SK-N-SH (cell line): Measurements from ENCODE around the gene WIPF2. TPM values are rescaled to one million over a fixed set of nuclear protein-coding genes. Genes with fewer than 3 reads are reported as not detected.

Source experiments
- CTCF ChIA-PET: fragments of 300-600, 350-600 bp; formaldehyde crosslinking; extraction: SDS; loops from one replicate; lab custom pipeline; 2021; lab: Yijun Ruan, JAX
- POLR2A ChIA-PET: fragments of 350-600 bp; sonication (Branson Sonifier 250); formaldehyde crosslinking; extraction: SDS; loops from one replicate; lab custom pipeline; 2020; ENCODE audit warnings: antibody characterized with exemption, inconsistent platforms; lab: Yijun Ruan, JAX
- DNase-seq: peaks from one replicate; pipeline ENCODE4 v3.0.0; 2012
- H2AFZ ChIP-seq: fragments of 200-600 bp; sonication (generic); 2 replicates; pipeline ENCODE4 v1.8.1; 2016; ENCODE audit warnings: antibody characterized with exemption, mild to moderate bottlenecking, low read depth
- H3F3A ChIP-seq: fragments of 200-600 bp; sonication (generic); replicated peaks from 2 replicates; pipeline ENCODE3; 2016; ENCODE audit warnings: antibody characterized with exemption, mild to moderate bottlenecking; ENCODE audit not compliant: insufficient read depth
- H3K27ac ChIP-seq, 2 experiments: fragments of 200-500 bp in 1 of 2; fragments of 200-600 bp in 1 of 2; sonication (Bioruptor generic) in 1 of 2; sonication (generic), shearing (Covaris generic) in 1 of 2; 2 replicates each; pipeline versions ENCODE4 v1.5.1 to v1.6.1; 2014 to 2016; ENCODE audit warnings: low read depth in 2 of 2, inconsistent platforms in 1 of 2, low read length in 1 of 2, mild to moderate bottlenecking in 1 of 2, mixed read lengths in 1 of 2
- H3K27me3 ChIP-seq: fragments of 200-600 bp; sonication (generic), shearing (Covaris generic); 2 replicates; pipeline ENCODE4 v1.6.1; 2016; ENCODE audit warnings: mixed run types; ENCODE audit not compliant: insufficient read depth
- H3K36me3 ChIP-seq, 2 experiments: fragments of 200-500 bp in 1 of 2; fragments of 200-600 bp in 1 of 2; sonication (Bioruptor generic) in 1 of 2; sonication (generic) in 1 of 2; replicated peaks in 1 of 2; 2 replicates each; pipeline versions ENCODE3 to v1.5.1; 2014 to 2016; ENCODE audit warnings: low read length in 1 of 2, mild to moderate bottlenecking in 1 of 2; ENCODE audit not compliant: insufficient read depth in 2 of 2, control insufficient read depth in 1 of 2
- H3K4me1 ChIP-seq, 2 experiments: fragments of 200-500 bp in 1 of 2; fragments of 200-600 bp in 1 of 2; sonication (Bioruptor generic) in 1 of 2; sonication (generic), shearing (Covaris generic) in 1 of 2; 2 replicates each; pipeline versions ENCODE4 v1.5.1 to v1.6.1; 2014 to 2016; ENCODE audit warnings: low read depth in 1 of 2, low read length in 1 of 2, mixed run types in 1 of 2; ENCODE audit not compliant: insufficient read depth in 2 of 2, control insufficient read depth in 1 of 2
- H3K4me2 ChIP-seq: fragments of 200-600 bp; sonication (generic), shearing (Covaris generic); 2 replicates; pipeline ENCODE4 v1.6.1; 2017; ENCODE audit warnings: mixed run types
- H3K4me3 ChIP-seq, 2 experiments: fragments of 200-500 bp in 1 of 2; fragments of 200-600 bp in 1 of 2; sonication (Bioruptor generic) in 1 of 2; sonication (generic), shearing (Covaris generic) in 1 of 2; 2 replicates each; pipeline versions ENCODE4 v1.5.1 to v1.8.1; 2014 to 2016; ENCODE audit warnings: low read depth in 2 of 2, inconsistent platforms in 1 of 2, low read length in 1 of 2, mild to moderate bottlenecking in 1 of 2, mixed read lengths in 1 of 2, moderate library complexity in 1 of 2
- H3K79me2 ChIP-seq: fragments of 200-600 bp; sonication (generic); 2 replicates; pipeline ENCODE4 v1.8.1; 2017; ENCODE audit warnings: mild to moderate bottlenecking; ENCODE audit not compliant: insufficient read depth
- H3K9ac ChIP-seq: fragments of 200-600 bp; sonication (generic); 2 replicates; pipeline ENCODE4 v1.6.1; 2017; ENCODE audit warnings: mixed run types
- H3K9me2 ChIP-seq: fragments of 200-600 bp; sonication (generic); 2 replicates; pipeline ENCODE4 v1.6.1; 2017; ENCODE audit warnings: mixed run types
- H3K9me3 ChIP-seq: fragments of 200-600 bp; sonication (generic); 2 replicates; pipeline ENCODE4 v1.6.1; 2017; ENCODE audit warnings: mixed run types, mild to moderate bottlenecking, moderate library complexity
- H4K20me1 ChIP-seq: fragments of 200-600 bp; sonication (generic); 2 replicates; pipeline ENCODE4 v1.6.1; 2017; ENCODE audit warnings: mild to moderate bottlenecking, mixed run types; ENCODE audit not compliant: insufficient read depth
- CHD2 ChIP-seq: fragments of 150-350 bp; IDR thresholded peaks from 2 replicates; pipeline ENCODE4 v1.6.1; 2018; ENCODE audit warnings: low read length; ENCODE audit not compliant: partially characterized antibody
- EZH2phosphoT487 ChIP-seq: fragments of 200-600 bp; sonication (generic); IDR thresholded peaks from 2 replicates; pipeline ENCODE4 v1.6.1; 2017; ENCODE audit warnings: low read depth, mixed run types, mild to moderate bottlenecking, antibody characterized with exemption, moderate library complexity, borderline replicate concordance
- FOSL2 ChIP-seq: IDR thresholded peaks from 2 replicates; pipeline ENCODE4 v1.4.0; 2012; ENCODE audit warnings: low read depth, mild to moderate bottlenecking, moderate library complexity, borderline replicate concordance
- FOXM1 ChIP-seq: IDR thresholded peaks from 2 replicates; pipeline ENCODE4 v1.4.0; 2012; ENCODE audit warnings: low read depth, mild to moderate bottlenecking
- GABPA ChIP-seq: IDR thresholded peaks from 2 replicates; pipeline ENCODE4 v1.4.0; 2012; ENCODE audit warnings: low read depth, mild to moderate bottlenecking
- GATA2 ChIP-seq: sonication (generic); formaldehyde crosslinking; IDR thresholded peaks from 2 replicates; pipeline ENCODE4 v1.5.0; 2020; ENCODE audit warnings: mild to moderate bottlenecking, missing genetic modification reagents
- JUND ChIP-seq: IDR thresholded peaks from 2 replicates; pipeline ENCODE4 v1.4.0; 2012
- MXI1 ChIP-seq: IDR thresholded peaks from 2 replicates; pipeline ENCODE4 v1.6.1; 2012; ENCODE audit warnings: mild to moderate bottlenecking, low read depth, low read length, improper control_type of control experiment
- NFIC ChIP-seq: IDR thresholded peaks from 2 replicates; pipeline ENCODE4 v1.4.0; 2012; ENCODE audit warnings: borderline replicate concordance
- NRF1 ChIP-seq: IDR thresholded peaks from 2 replicates; pipeline ENCODE4 v1.6.1; 2012; ENCODE audit warnings: low read depth, mild to moderate bottlenecking, low read length
- POLR2AphosphoS5 ChIP-seq: IDR thresholded peaks from 2 replicates; pipeline ENCODE4 v1.6.1; 2012; ENCODE audit warnings: low read depth, low read length
- RCOR1 ChIP-seq: fragments of 150-350 bp; IDR thresholded peaks from 2 replicates; pipeline ENCODE4 v1.6.1; 2017; ENCODE audit warnings: antibody characterized with exemption, low read length
- RFX5 ChIP-seq: IDR thresholded peaks from 2 replicates; pipeline ENCODE4 v1.6.1; 2012; ENCODE audit warnings: mild to moderate bottlenecking, improper control_type of control experiment, low read length
- RXRA ChIP-seq: IDR thresholded peaks from 2 replicates; pipeline ENCODE4 v1.4.0; 2012; ENCODE audit warnings: low read depth, mild to moderate bottlenecking, borderline replicate concordance
- SIN3A ChIP-seq: IDR thresholded peaks from 2 replicates; pipeline ENCODE4 v1.6.1; 2012; ENCODE audit warnings: low read depth, mild to moderate bottlenecking, low read length, moderate library complexity, borderline replicate concordance
- SMC3 ChIP-seq: IDR thresholded peaks from 2 replicates; pipeline ENCODE4 v1.6.1; 2012; ENCODE audit warnings: low read depth, low read length, improper control_type of control experiment
- TAF1 ChIP-seq: IDR thresholded peaks from 2 replicates; pipeline ENCODE4 v1.6.1; 2012; ENCODE audit warnings: low read depth, mild to moderate bottlenecking, low read length, moderate library complexity, borderline replicate concordance
- TCF12 ChIP-seq: IDR thresholded peaks from 2 replicates; pipeline ENCODE4 v1.4.0; 2012
- TEAD4 ChIP-seq: IDR thresholded peaks from 2 replicates; pipeline ENCODE4 v1.4.0; 2012; ENCODE audit warnings: mild to moderate bottlenecking, borderline replicate concordance; ENCODE audit not compliant: insufficient read depth
- USF1 ChIP-seq: IDR thresholded peaks from 2 replicates; pipeline ENCODE4 v1.4.0; 2012; ENCODE audit warnings: low read depth, borderline replicate concordance
- YY1 ChIP-seq: IDR thresholded peaks from 2 replicates; pipeline ENCODE4 v1.4.0; 2012; ENCODE audit warnings: low read depth, mild to moderate bottlenecking
- WGBS: methylation state at CpG from one replicate; pipeline ENCODE4 v1.1.6; 2017; ENCODE audit warnings: low lambda C conversion rate; 5-methylcytosine and 5-hydroxymethylcytosine counted together
- polyA plus RNA-seq, 3 experiments: library from polyadenylated mRNA; depleted of rRNA; stranded (reverse); fragments of >200 nt; gene quantifications; 2 replicates each; pipeline ENCODE4 v1.2.3, GENCODE V29; 2012
- TF ChIP-seq, protein P1 (sequence below): fragments of 150-350 bp; IDR thresholded peaks from 2 replicates; pipeline ENCODE4 v1.6.1; 2017; ENCODE audit warnings: antibody characterized with exemption, low read length, low read depth, borderline replicate concordance
- TF ChIP-seq, protein P2 (sequence below): IDR thresholded peaks from 2 replicates; pipeline ENCODE4 v1.6.1; 2012; ENCODE audit warnings: mild to moderate bottlenecking, low read depth, low read length, moderate library complexity
- TF ChIP-seq, protein P3 (sequence below): IDR thresholded peaks from 2 replicates; pipeline ENCODE4 v1.4.0; 2012; ENCODE audit warnings: low read depth
- TF ChIP-seq, protein P4 (sequence below): IDR thresholded peaks from 2 replicates; pipeline ENCODE4 v1.4.0; 2012; ENCODE audit warnings: low read depth, borderline replicate concordance

Gene WIPF2
- polyA plus RNA-seq, 1 of the 3 experiments (the other 2 are of a cell fraction) = 6.8 TPM

- H3K4me1 ChIP-seq = peaks cover 75 to 93% of the 10 kb centered on the region in 2 experiments
- H3K9ac ChIP-seq = peak overlapping the region; percentile 97
- no peak for DNase-seq
- TF ChIP-seq SMC3 = no peak
- peak; percentile 59 for TF ChIP-seq TCF12
- TF ChIP-seq, protein P1, sequence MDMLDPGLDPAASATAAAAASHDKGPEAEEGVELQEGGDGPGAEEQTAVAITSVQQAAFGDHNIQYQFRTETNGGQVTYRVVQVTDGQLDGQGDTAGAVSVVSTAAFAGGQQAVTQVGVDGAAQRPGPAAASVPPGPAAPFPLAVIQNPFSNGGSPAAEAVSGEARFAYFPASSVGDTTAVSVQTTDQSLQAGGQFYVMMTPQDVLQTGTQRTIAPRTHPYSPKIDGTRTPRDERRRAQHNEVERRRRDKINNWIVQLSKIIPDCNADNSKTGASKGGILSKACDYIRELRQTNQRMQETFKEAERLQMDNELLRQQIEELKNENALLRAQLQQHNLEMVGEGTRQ = no peak
- TF ChIP-seq CHD2 = no peak
- TF ChIP-seq GATA2 = no peak
- TF ChIP-seq JUND = no peak
- no peak for TF ChIP-seq POLR2AphosphoS5
- no peak for TF ChIP-seq NRF1
- no peak for TF ChIP-seq EZH2phosphoT487
- no peak for TF ChIP-seq RCOR1
- TF ChIP-seq, protein P2, sequence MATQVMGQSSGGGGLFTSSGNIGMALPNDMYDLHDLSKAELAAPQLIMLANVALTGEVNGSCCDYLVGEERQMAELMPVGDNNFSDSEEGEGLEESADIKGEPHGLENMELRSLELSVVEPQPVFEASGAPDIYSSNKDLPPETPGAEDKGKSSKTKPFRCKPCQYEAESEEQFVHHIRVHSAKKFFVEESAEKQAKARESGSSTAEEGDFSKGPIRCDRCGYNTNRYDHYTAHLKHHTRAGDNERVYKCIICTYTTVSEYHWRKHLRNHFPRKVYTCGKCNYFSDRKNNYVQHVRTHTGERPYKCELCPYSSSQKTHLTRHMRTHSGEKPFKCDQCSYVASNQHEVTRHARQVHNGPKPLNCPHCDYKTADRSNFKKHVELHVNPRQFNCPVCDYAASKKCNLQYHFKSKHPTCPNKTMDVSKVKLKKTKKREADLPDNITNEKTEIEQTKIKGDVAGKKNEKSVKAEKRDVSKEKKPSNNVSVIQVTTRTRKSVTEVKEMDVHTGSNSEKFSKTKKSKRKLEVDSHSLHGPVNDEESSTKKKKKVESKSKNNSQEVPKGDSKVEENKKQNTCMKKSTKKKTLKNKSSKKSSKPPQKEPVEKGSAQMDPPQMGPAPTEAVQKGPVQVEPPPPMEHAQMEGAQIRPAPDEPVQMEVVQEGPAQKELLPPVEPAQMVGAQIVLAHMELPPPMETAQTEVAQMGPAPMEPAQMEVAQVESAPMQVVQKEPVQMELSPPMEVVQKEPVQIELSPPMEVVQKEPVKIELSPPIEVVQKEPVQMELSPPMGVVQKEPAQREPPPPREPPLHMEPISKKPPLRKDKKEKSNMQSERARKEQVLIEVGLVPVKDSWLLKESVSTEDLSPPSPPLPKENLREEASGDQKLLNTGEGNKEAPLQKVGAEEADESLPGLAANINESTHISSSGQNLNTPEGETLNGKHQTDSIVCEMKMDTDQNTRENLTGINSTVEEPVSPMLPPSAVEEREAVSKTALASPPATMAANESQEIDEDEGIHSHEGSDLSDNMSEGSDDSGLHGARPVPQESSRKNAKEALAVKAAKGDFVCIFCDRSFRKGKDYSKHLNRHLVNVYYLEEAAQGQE = no peak
- TF ChIP-seq NFIC = peak; percentile 85
- no peak for TF ChIP-seq TAF1
- no peak for TF ChIP-seq RFX5
- TF ChIP-seq, protein P3, sequence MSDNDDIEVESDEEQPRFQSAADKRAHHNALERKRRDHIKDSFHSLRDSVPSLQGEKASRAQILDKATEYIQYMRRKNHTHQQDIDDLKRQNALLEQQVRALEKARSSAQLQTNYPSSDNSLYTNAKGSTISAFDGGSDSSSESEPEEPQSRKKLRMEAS = 0 out of 2 replicates have a peak, but pooled peaks have one; percentile 46
- no peak for TF ChIP-seq YY1
- TF ChIP-seq, protein P4, sequence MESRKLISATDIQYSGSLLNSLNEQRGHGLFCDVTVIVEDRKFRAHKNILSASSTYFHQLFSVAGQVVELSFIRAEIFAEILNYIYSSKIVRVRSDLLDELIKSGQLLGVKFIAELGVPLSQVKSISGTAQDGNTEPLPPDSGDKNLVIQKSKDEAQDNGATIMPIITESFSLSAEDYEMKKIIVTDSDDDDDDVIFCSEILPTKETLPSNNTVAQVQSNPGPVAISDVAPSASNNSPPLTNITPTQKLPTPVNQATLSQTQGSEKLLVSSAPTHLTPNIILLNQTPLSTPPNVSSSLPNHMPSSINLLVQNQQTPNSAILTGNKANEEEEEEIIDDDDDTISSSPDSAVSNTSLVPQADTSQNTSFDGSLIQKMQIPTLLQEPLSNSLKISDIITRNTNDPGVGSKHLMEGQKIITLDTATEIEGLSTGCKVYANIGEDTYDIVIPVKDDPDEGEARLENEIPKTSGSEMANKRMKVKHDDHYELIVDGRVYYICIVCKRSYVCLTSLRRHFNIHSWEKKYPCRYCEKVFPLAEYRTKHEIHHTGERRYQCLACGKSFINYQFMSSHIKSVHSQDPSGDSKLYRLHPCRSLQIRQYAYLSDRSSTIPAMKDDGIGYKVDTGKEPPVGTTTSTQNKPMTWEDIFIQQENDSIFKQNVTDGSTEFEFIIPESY = no peak
- no peak for TF ChIP-seq MXI1
- no peak for TF ChIP-seq TEAD4
- TF ChIP-seq RXRA = peak; percentile 68; the same call in 1 of the 2 replicates
- no peak for TF ChIP-seq GABPA
- peak; percentile 29; the same call in 1 of the 2 replicates for TF ChIP-seq FOSL2
- peak; percentile 18; the same call in 1 of the 2 replicates for TF ChIP-seq SIN3A
- no peak for TF ChIP-seq FOXM1
- no peak for TF ChIP-seq USF1
Observed at GRCh38 chr17:40323391-40324381, 104.6 kb downstream of the WIPF2 start.

More at GRCh38 chr17:40323391-40324381, 104.6 kb downstream of the WIPF2 start:
- Histone ChIP-seq H3K27ac (peak overlapping the region; percentile 91 to 96), H3K9me3 (no peaks in the 10 kb centered on the region), H3K4me3 (peak overlapping the region in 1 of 2 experiments; percentile 12; a peak in 1 of 4 replicates), H3F3A (peaks cover 22% of the 10 kb centered on the region), H3K79me2 (peaks cover 100% of the 10 kb centered on the region), H3K9me2 (no peaks in the 10 kb centered on the region), H3K36me3 (peaks cover 0 to 2% of the 10 kb centered on the region in 2 experiments), H4K20me1 (peaks cover 74% of the 10 kb centered on the region), H3K27me3 (no peaks in the 10 kb centered on the region), H2AFZ (no peak overlapping the region), H3K4me2 (peak overlapping the region; percentile 95)
- ChIA-PET POLR2A (interaction anchor here (0.8 to 1.0 kb wide), 2 partner anchors 18 to 81 kb away, joined by 3 read pairs; no protein-coding TSS in a partner anchor), CTCF (interaction anchor here (16.5 to 57.6 kb wide), 3 partner anchors 14 to 27 kb away, joined by 171 to 1706 read pairs (median 1706); partner anchors contain the start of genes CDC6, GJD3 and RARA)
- WGBS = 43% methylated on average over 9 of the region's 10 CpGs
